IMR-90 (cell line): Measurements from ENCODE around the gene FAM117B.

Source experiments
- CHD1 ChIP-seq: IDR thresholded peaks from 2 replicates; pipeline ENCODE4 v1.6.1; 2012; ENCODE audit warnings: low read depth, low read length, improper control_type of control experiment
- FOS ChIP-seq: fragments of 150-350 bp; IDR thresholded peaks from 2 replicates; pipeline ENCODE4 v1.6.1; 2016; ENCODE audit warnings: low read depth, low read length
- MAZ ChIP-seq: IDR thresholded peaks from 2 replicates; pipeline ENCODE4 v1.6.1; 2012; ENCODE audit warnings: low read depth, mild to moderate bottlenecking, low read length, improper control_type of control experiment, moderate library complexity, borderline replicate concordance
- MXI1 ChIP-seq: IDR thresholded peaks from 2 replicates; pipeline ENCODE4 v1.6.1; 2012; ENCODE audit warnings: low read depth, mild to moderate bottlenecking, low read length, moderate library complexity, borderline replicate concordance
- POLR2A ChIP-seq: IDR thresholded peaks from 2 replicates; pipeline ENCODE4 v1.6.1; 2012; ENCODE audit warnings: mild to moderate bottlenecking, low read depth, low read length
- RAD21 ChIP-seq: IDR thresholded peaks from 2 replicates; pipeline ENCODE4 v1.6.1; 2012; ENCODE audit warnings: low read length, improper control_type of control experiment
- TF ChIP-seq, protein P1 (sequence below): conservative IDR thresholded peaks from 2 replicates; pipeline ENCODE4 v1.5.1; 2012; ENCODE audit warnings: mild to moderate bottlenecking, low read depth, low read length, improper control_type of control experiment
- TF ChIP-seq, protein P2 (sequence below): fragments of 150-350 bp; IDR thresholded peaks from 2 replicates; pipeline ENCODE4 v1.6.1; 2016; ENCODE audit warnings: low read depth, mild to moderate bottlenecking, low read length, moderate library complexity, borderline replicate concordance
- TF ChIP-seq, protein P3 (sequence below): fragments of 150-350 bp; IDR thresholded peaks from 2 replicates; pipeline ENCODE4 v1.6.1; 2017; ENCODE audit warnings: mild to moderate bottlenecking, antibody characterized with exemption, low read length, low read depth

DNA sequence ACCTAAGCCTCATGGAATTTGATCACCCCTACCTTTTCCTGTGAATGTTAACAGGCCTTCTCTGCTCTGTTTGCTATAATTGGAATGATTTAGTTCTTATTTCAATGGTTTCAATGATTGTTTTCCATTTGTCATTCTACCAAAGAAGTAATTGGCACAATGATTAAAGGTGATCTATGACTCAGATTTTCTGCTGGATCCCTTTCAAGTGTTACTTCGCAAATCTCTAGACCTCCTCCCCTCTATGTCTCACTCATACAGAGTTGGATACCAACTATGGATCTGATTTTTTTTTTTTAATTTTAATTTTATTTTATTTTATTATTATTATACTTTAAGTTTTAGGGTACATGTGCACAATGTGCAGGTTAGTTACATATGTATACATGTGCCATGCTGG is 29.6 kb upstream of the FAM117B start:
- TF ChIP-seq, protein P1, sequence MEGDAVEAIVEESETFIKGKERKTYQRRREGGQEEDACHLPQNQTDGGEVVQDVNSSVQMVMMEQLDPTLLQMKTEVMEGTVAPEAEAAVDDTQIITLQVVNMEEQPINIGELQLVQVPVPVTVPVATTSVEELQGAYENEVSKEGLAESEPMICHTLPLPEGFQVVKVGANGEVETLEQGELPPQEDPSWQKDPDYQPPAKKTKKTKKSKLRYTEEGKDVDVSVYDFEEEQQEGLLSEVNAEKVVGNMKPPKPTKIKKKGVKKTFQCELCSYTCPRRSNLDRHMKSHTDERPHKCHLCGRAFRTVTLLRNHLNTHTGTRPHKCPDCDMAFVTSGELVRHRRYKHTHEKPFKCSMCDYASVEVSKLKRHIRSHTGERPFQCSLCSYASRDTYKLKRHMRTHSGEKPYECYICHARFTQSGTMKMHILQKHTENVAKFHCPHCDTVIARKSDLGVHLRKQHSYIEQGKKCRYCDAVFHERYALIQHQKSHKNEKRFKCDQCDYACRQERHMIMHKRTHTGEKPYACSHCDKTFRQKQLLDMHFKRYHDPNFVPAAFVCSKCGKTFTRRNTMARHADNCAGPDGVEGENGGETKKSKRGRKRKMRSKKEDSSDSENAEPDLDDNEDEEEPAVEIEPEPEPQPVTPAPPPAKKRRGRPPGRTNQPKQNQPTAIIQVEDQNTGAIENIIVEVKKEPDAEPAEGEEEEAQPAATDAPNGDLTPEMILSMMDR: no peak
- TF ChIP-seq CHD1: no peak
- TF ChIP-seq, protein P2, sequence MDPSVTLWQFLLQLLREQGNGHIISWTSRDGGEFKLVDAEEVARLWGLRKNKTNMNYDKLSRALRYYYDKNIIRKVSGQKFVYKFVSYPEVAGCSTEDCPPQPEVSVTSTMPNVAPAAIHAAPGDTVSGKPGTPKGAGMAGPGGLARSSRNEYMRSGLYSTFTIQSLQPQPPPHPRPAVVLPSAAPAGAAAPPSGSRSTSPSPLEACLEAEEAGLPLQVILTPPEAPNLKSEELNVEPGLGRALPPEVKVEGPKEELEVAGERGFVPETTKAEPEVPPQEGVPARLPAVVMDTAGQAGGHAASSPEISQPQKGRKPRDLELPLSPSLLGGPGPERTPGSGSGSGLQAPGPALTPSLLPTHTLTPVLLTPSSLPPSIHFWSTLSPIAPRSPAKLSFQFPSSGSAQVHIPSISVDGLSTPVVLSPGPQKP: no peak
- TF ChIP-seq FOS: no peak
- no peak for TF ChIP-seq POLR2A
- TF ChIP-seq RAD21: no peak
- TF ChIP-seq MXI1: no peak
- no peak for TF ChIP-seq MAZ
- TF ChIP-seq, protein P3, sequence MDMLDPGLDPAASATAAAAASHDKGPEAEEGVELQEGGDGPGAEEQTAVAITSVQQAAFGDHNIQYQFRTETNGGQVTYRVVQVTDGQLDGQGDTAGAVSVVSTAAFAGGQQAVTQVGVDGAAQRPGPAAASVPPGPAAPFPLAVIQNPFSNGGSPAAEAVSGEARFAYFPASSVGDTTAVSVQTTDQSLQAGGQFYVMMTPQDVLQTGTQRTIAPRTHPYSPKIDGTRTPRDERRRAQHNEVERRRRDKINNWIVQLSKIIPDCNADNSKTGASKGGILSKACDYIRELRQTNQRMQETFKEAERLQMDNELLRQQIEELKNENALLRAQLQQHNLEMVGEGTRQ: no peak
